HEK293 (cell line): ENCODE measurements around the gene CATSPERZ.

Source experiments
- BCL11A ChIP-seq: fragments of 450-650 bp; formaldehyde crosslinking; IDR thresholded peaks from 2 replicates; pipeline ENCODE4 v1.5.1; 2016; ENCODE audit warnings: low read depth, missing biosample characterization, missing genetic modification characterization
- GLI4 ChIP-seq: fragments of 450-650 bp; formaldehyde crosslinking; IDR thresholded peaks from 2 replicates; pipeline ENCODE4 v1.5.1; 2016; ENCODE audit warnings: missing biosample characterization, missing genetic modification characterization
- KLF7 ChIP-seq: fragments of 450-650 bp; formaldehyde crosslinking; IDR thresholded peaks from 2 replicates; pipeline ENCODE4 v1.5.1; 2016; ENCODE audit warnings: missing biosample characterization, missing genetic modification characterization, borderline replicate concordance
- SCRT2 ChIP-seq: fragments of 450-650 bp; formaldehyde crosslinking; IDR thresholded peaks from 2 replicates; pipeline ENCODE4 v1.5.1; 2016; ENCODE audit warnings: missing biosample characterization, missing genetic modification characterization
- ZNF155 ChIP-seq: fragments of 450-650 bp; formaldehyde crosslinking; IDR thresholded peaks from 2 replicates; pipeline ENCODE4 v1.5.1; 2016; ENCODE audit warnings: missing biosample characterization, missing genetic modification characterization
- ZNF548 ChIP-seq: fragments of 450-650 bp; formaldehyde crosslinking; IDR thresholded peaks from 2 replicates; pipeline ENCODE4 v1.5.1; 2016; ENCODE audit warnings: missing biosample characterization, missing genetic modification characterization
- ZNF660 ChIP-seq: fragments of 450-650 bp; IDR thresholded peaks from 2 replicates; pipeline ENCODE4 v1.5.1; 2018; ENCODE audit warnings: missing biosample characterization, mild to moderate bottlenecking, missing genetic modification characterization
- TF ChIP-seq, protein P1 (sequence below): fragments of 450-650 bp; formaldehyde crosslinking; IDR thresholded peaks from 2 replicates; pipeline ENCODE4 v1.5.1; 2016; ENCODE audit warnings: missing biosample characterization, missing genetic modification characterization
- TF ChIP-seq, protein P2 (sequence below): fragments of 450-650 bp; formaldehyde crosslinking; IDR thresholded peaks from 2 replicates; pipeline ENCODE4 v1.5.1; 2017; ENCODE audit warnings: missing biosample characterization, missing genetic modification characterization
- TF ChIP-seq, protein P3 (sequence below): fragments of 450-650 bp; formaldehyde crosslinking; IDR thresholded peaks from 2 replicates; pipeline ENCODE4 v1.5.1; 2016; ENCODE audit warnings: missing biosample characterization, missing genetic modification characterization
- TF ChIP-seq, protein P4 (sequence below): fragments of 450-650 bp; formaldehyde crosslinking; IDR thresholded peaks from 2 replicates; pipeline ENCODE4 v1.5.1; 2016; ENCODE audit warnings: missing biosample characterization, missing genetic modification characterization
- TF ChIP-seq, protein P5 (sequence below): IDR thresholded peaks from 2 replicates; pipeline ENCODE4 v1.6.1; 2011; ENCODE audit warnings: mild to moderate bottlenecking, low read depth, low read length, borderline replicate concordance
- TF ChIP-seq, protein P6 (sequence below): fragments of 450-650 bp; formaldehyde crosslinking; IDR thresholded peaks from 2 replicates; pipeline ENCODE4 v1.5.1; 2016; ENCODE audit warnings: missing biosample characterization, missing genetic modification characterization

DNA sequence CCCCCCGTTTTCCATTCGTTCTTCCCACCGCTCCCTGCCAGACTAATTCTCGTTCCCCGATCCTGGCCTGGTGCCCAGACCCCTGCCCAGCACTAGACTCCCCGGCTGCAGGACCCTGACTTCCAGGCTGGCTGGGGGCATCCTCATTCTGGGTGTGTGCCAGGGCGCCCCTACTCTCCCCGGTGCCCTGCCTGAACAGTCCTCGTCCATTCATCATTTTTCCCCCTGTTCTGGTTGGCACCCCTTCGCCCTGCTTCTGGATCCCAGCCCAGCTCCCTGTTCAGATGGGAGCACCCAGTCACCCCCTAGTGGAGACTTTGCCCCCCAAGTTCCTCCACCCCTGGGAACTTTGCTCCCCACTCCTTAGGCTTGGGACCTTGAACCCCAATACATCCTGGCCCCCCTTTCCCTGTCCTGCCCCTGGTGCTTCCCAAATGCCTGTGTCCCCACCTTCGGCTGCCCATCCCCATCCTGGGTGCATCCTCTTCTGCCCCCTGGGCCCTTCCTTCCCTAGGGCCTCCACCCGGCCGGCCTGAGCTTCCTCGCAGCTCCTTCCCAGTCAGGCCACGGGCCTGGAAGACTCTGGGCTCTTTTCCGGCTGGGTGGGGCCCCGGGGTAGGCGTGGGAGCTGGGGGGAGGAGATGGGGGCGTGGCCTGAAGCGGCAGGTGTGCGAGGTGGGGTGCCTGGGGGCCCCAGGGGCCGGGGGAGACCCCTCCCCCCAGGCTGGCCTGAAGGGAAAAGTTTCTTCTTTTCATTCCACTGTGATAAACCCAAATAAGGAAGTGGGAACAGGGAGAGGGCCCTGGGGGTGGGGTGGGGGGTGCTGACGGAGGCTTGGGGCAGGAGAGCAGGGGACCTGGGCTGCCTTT is 47.9 kb upstream of the CATSPERZ start:
- TF ChIP-seq ZNF155 (no peak), BCL11A (tag by site-specific recombination) (no peak), ZNF548 (tag by site-specific recombination) (no peak), SCRT2 (tag by site-specific recombination) (no peak), KLF7 (tag by site-specific recombination) (no peak), ZNF660 (tag by site-specific recombination) (no peak), GLI4 (no peak)
- TF ChIP-seq, protein P1, sequence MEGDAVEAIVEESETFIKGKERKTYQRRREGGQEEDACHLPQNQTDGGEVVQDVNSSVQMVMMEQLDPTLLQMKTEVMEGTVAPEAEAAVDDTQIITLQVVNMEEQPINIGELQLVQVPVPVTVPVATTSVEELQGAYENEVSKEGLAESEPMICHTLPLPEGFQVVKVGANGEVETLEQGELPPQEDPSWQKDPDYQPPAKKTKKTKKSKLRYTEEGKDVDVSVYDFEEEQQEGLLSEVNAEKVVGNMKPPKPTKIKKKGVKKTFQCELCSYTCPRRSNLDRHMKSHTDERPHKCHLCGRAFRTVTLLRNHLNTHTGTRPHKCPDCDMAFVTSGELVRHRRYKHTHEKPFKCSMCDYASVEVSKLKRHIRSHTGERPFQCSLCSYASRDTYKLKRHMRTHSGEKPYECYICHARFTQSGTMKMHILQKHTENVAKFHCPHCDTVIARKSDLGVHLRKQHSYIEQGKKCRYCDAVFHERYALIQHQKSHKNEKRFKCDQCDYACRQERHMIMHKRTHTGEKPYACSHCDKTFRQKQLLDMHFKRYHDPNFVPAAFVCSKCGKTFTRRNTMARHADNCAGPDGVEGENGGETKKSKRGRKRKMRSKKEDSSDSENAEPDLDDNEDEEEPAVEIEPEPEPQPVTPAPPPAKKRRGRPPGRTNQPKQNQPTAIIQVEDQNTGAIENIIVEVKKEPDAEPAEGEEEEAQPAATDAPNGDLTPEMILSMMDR (tag by site-specific recombination) = peak; percentile 91
- TF ChIP-seq, protein P2, sequence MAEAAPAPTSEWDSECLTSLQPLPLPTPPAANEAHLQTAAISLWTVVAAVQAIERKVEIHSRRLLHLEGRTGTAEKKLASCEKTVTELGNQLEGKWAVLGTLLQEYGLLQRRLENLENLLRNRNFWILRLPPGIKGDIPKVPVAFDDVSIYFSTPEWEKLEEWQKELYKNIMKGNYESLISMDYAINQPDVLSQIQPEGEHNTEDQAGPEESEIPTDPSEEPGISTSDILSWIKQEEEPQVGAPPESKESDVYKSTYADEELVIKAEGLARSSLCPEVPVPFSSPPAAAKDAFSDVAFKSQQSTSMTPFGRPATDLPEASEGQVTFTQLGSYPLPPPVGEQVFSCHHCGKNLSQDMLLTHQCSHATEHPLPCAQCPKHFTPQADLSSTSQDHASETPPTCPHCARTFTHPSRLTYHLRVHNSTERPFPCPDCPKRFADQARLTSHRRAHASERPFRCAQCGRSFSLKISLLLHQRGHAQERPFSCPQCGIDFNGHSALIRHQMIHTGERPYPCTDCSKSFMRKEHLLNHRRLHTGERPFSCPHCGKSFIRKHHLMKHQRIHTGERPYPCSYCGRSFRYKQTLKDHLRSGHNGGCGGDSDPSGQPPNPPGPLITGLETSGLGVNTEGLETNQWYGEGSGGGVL = no peak
- TF ChIP-seq, protein P3, sequence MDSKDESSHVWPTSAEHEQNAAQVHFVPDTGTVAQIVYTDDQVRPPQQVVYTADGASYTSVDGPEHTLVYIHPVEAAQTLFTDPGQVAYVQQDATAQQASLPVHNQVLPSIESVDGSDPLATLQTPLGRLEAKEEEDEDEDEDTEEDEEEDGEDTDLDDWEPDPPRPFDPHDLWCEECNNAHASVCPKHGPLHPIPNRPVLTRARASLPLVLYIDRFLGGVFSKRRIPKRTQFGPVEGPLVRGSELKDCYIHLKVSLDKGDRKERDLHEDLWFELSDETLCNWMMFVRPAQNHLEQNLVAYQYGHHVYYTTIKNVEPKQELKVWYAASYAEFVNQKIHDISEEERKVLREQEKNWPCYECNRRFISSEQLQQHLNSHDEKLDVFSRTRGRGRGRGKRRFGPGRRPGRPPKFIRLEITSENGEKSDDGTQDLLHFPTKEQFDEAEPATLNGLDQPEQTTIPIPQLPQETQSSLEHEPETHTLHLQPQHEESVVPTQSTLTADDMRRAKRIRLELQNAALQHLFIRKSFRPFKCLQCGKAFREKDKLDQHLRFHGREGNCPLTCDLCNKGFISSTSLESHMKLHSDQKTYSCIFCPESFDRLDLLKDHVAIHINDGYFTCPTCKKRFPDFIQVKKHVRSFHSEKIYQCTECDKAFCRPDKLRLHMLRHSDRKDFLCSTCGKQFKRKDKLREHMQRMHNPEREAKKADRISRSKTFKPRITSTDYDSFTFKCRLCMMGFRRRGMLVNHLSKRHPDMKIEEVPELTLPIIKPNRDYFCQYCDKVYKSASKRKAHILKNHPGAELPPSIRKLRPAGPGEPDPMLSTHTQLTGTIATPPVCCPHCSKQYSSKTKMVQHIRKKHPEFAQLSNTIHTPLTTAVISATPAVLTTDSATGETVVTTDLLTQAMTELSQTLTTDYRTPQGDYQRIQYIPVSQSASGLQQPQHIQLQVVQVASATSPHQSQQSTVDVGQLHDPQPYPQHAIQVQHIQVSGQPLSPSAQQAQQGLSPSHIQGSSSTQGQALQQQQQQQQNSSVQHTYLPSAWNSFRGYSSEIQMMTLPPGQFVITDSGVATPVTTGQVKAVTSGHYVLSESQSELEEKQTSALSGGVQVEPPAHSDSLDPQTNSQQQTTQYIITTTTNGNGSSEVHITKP = peak; percentile 41; the same call in 1 of the 2 replicates
- TF ChIP-seq, protein P4, sequence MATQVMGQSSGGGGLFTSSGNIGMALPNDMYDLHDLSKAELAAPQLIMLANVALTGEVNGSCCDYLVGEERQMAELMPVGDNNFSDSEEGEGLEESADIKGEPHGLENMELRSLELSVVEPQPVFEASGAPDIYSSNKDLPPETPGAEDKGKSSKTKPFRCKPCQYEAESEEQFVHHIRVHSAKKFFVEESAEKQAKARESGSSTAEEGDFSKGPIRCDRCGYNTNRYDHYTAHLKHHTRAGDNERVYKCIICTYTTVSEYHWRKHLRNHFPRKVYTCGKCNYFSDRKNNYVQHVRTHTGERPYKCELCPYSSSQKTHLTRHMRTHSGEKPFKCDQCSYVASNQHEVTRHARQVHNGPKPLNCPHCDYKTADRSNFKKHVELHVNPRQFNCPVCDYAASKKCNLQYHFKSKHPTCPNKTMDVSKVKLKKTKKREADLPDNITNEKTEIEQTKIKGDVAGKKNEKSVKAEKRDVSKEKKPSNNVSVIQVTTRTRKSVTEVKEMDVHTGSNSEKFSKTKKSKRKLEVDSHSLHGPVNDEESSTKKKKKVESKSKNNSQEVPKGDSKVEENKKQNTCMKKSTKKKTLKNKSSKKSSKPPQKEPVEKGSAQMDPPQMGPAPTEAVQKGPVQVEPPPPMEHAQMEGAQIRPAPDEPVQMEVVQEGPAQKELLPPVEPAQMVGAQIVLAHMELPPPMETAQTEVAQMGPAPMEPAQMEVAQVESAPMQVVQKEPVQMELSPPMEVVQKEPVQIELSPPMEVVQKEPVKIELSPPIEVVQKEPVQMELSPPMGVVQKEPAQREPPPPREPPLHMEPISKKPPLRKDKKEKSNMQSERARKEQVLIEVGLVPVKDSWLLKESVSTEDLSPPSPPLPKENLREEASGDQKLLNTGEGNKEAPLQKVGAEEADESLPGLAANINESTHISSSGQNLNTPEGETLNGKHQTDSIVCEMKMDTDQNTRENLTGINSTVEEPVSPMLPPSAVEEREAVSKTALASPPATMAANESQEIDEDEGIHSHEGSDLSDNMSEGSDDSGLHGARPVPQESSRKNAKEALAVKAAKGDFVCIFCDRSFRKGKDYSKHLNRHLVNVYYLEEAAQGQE (tag by site-specific recombination) = no peak
- TF ChIP-seq, protein P5, sequence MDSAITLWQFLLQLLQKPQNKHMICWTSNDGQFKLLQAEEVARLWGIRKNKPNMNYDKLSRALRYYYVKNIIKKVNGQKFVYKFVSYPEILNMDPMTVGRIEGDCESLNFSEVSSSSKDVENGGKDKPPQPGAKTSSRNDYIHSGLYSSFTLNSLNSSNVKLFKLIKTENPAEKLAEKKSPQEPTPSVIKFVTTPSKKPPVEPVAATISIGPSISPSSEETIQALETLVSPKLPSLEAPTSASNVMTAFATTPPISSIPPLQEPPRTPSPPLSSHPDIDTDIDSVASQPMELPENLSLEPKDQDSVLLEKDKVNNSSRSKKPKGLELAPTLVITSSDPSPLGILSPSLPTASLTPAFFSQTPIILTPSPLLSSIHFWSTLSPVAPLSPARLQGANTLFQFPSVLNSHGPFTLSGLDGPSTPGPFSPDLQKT = no peak
- TF ChIP-seq, protein P6, sequence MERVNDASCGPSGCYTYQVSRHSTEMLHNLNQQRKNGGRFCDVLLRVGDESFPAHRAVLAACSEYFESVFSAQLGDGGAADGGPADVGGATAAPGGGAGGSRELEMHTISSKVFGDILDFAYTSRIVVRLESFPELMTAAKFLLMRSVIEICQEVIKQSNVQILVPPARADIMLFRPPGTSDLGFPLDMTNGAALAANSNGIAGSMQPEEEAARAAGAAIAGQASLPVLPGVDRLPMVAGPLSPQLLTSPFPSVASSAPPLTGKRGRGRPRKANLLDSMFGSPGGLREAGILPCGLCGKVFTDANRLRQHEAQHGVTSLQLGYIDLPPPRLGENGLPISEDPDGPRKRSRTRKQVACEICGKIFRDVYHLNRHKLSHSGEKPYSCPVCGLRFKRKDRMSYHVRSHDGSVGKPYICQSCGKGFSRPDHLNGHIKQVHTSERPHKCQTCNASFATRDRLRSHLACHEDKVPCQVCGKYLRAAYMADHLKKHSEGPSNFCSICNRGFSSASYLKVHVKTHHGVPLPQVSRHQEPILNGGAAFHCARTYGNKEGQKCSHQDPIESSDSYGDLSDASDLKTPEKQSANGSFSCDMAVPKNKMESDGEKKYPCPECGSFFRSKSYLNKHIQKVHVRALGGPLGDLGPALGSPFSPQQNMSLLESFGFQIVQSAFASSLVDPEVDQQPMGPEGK (tag by site-specific recombination) = peak; percentile 67
